NCI-H2081 treated with DMSO at 0.1 percent for 48 hours (cell line): ENCODE data around the gene MBP.

ENCODE experiments used
- DNase-seq: peaks from one replicate; lab custom pipeline; 2025; lab: John Stamatoyannopoulos, UW

Gene MBP

DNA sequence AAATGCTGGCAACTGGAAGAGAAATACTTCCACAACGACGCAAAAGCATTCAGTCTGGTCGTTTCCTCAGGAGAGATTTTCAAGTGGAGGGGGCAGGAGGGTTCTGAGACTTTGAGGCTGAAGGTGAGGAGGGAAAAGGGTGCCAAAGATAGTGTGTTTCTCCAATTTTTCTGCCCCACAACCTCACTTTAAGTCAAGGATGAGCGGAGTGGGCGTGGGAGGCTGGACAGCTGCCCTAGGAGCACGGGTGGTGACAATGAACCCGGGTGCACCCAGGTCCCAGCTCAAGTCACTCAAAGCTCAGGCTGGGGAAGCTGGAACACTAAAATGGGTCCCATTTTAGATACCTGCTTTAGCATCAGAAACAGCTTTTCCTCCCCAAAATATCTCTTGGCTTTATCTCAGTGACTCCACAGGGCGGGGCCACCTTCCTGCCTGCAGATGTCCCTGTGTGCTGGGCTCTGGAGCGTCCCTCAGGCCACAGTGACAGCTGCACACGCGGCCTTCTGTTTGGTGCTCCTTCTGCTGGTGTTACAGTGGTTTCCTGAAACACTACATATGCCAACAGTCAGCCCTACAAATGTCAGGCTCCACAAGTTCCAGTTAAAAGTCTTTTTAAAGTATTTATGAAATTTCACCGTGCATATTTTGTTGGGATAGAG lies 1.4 kb upstream of the MBP start:
- DNase-seq = no peak

DNA sequence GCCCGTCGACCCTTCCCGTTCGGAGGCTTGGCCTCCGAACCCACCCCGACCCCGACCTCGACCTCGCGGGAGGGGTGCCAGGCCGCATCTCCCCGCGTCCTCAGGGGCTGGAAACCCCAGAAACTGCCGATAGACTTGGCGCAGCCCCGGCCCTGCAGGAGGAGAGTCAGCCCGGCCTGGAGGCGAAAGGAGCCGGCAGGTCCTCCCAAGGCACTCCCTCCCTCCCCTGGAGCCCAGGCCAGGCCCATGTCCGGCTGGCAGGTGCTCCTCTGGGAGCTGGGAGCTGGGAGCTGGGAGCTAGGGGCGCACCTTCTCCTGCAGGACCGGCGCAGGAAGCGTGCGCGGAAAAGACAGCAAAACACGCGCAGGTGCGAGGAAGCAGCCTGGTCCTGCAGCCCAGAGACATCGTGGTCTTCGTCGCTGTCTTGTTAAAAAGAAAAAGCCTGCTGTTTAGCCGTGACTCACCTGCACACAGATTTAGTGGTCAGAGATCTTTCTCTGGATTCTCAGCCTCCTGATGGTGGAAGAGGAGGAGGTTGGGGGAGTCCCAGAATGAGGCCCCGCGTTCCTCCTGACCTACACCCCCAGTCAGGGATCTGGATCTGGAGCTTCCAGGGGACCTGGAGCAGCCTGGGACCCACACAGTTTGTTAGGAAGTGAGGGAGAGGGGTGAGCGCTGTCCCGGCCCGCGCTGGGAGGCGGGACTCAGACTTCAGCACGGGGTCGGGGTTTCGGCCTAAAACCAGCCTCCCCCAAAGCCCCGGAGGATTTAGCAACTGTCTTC lies 660 bp upstream of the MBP start:
- DNase-seq = no peak

DNA sequence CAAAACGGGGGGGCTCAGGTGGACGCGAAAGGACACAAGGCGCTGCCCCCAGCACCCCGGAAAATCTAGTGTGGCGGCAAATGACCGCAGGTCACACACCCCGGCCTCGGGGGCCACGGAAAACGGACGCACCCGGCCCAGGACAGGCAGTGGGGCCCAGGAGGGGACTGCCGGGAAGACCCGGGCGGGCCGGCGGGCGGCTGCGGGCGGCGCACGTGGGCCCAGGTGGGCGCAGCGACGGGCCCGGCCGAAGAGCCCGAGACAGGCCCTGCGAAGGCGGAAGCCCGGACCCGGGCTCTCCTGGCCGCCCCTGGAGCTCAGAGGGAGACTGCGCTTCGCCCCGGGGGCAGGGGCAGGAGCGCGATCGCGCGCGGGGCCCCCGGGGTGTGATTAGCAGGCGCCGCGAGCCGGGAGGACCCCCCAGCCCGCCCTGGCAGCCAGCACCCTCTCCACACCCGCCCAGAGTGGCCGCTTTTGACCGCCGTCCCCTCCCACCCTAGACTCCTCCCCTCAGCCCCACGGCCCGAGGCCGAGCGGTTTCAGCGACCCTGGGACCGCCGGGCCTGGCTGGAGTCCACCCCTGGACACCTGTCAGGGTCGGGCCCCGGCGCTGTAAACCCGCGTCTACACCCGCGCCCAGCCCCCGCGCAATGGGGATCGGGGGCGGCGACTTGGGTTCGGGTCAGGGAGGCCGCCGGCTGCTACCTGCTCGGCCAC lies 773 bp downstream of the MBP start:
- DNase-seq = no peak

DNA sequence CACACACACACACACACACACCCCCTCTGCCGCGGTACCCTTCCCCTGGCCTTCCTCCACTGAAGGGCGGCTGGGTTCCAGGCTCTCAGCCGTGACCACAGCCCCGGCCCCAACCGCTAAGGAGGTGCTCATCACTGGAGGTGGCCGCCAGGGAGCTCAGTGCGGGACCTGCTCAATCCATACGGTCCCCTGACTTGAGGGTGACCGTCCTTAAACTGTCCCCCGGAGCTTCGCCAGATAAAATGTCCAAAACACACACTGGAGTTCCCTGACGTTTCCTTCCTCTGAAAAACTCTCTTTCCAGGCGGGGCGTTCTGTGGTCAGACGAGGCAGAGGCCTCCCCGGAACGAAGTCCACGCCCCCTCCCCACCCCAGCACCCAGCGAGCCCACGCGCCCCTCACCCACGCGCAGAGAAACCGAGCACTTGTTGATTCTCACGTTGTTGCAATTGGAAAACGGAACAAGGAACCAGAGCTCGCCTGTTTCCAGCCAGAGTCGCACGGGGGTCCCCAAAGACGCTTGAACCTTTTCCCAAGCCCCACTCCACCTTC lies 1.4 kb downstream of the MBP start:
- DNase-seq = no peak

- no peak for DNase-seq
These were observed 2.1 kb downstream of the MBP start for GRCh38 chr18:77130229-77131099.

DNA sequence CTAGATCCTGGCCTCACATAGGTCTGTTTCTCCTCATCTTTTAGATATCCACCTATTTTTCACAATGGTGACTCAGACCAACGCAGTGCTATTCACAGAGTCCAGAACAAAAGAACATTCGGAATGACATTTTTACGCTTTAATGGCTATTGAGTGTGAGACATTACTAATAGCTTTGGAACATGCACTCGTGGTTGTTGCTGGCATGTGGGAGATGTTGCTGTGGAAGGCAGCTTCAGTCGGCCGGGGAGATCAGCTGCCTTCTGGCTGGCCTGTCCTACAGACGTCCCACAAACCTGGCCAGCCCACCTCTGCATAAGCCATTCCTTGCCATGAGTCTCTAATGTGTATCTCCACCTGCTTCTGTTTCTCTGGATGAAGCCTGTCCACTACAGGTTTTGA lies 3.4 kb downstream of the MBP start:
- DNase-seq = no peak

GRCh38 chr18:77127769-77128671 lies 4.6 kb downstream of the MBP start:
- DNase-seq = peak; percentile 23

DNA sequence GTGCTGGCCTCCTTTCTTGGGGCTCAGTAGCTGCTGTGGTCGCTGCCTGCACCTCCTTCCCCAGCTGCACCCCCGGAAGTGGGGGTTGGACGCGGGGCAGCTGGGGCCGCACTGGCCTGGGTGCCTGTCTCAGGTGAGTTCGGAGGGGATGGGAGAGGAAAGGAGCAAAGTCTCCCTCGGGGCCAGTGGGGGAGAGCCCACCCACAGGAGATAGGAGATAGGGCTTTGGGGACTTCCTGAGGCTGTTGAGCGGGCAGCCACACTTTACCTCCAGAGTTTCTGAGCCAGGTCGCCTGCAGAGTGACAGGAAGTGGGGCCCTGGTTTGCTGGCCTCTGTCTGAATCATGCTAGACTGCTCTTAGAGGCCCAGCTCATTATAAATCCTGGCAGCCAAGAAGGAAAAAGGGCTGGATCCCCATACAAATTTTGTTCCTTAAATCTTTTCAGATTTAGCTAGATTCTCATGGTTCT lies 8.1 kb downstream of the MBP start:
- DNase-seq = no peak

DNA sequence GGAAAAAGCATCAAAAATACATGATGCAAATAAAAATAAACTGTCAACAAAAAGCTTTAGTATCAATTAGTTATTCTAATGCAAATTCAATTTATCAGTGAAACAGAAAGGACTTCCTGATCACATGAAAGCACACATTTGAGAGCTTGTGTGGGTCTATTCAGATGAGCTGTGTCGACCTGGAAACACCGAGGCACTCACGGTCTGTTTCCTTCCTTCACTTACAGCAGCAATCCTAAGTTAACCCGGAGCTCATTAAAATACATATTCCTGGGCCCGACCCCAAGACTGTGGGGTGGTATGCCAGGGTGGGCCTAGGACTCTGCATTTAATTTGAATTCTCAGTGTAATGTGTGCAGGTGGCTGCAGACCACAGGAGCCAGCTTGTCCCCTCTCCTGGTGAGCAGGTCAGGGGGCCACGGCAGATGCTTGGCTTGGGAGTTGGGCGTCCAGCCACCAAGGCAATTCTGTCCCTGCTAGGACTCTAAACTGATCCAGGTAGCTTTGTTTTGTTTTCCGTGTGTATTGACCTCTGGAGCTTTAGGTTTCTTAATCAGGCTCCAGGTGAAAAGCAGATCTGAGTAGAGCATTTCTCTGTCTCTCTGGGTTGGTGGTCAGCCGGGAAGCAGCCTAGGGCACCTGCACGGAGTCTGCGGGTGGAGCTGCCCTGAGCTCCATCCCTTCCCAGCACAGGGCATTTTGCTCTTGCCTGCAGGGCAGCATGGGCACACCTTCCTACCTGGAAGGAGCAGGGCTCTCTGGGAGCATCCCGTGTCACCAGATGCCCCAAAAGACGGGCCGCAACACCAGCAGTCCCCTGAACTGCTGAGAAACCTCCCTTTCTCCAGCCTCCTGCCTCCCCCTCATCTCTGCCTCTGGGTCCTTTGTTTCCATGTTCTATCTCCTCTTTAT lies 9.0 kb downstream of the MBP start:
- no peak for DNase-seq

DNA sequence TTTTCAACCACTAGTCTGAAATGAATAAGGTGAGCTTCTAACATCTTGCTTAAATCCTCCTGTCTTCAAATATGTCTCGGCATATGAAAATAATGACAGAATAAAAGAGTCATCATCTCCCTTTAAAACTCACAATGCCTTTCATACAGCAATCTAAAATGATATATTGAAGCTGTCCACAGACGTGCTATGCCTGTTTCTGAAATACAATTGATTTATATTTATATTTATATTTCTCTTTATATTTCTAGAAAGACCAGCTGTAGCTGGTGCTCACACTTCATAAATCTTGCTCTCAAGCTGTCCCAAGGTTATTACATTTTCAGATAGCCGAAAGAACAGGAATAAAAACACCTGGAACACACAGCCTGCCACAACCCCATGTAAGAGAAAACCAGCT lies 11.1 kb downstream of the MBP start:
- DNase-seq = no peak

- no peak for DNase-seq
These were observed 12.6 kb downstream of the MBP start for GRCh38 chr18:77119851-77120491.

GRCh38 chr18:77119101-77119850 lies 13.3 kb downstream of the MBP start:
- no peak for DNase-seq

DNA sequence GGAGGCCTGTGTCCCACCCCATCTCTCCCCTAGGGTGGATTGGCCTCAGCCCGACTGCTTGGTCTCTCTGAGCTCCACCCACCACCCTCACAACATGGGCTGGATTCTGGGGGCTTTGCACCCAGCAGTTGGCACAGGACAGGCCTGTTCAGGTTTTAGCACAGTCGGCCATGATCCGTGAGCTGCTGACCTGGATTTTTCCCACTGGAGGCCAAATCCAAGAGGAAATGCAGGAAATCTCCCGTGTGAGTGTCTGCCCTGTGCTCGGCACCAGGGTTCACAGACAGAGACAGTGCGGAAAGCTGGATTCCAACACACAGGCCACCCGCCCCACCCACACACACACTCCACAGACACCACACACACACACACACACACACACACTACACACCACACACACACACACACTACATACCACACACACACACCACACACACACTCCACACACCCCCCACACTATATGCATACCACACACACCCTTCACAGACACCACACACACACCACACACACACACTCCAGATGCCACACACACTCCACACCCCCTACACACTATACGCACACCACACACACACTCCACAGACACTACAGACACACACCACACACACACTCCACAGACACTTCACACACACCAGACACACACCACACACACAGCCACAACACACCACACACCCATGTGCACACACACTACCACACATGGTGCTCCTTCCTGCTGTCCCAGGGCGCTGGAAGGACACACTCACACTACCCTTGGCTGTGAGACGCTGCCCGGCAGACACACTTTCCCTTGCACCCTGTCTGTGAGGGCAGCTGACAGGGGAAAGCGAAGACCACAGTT lies 14.1 kb downstream of the MBP start:
- no peak for DNase-seq

GRCh38 chr18:77116201-77117080 lies 16.1 kb downstream of the MBP start:
- no peak for DNase-seq

DNA sequence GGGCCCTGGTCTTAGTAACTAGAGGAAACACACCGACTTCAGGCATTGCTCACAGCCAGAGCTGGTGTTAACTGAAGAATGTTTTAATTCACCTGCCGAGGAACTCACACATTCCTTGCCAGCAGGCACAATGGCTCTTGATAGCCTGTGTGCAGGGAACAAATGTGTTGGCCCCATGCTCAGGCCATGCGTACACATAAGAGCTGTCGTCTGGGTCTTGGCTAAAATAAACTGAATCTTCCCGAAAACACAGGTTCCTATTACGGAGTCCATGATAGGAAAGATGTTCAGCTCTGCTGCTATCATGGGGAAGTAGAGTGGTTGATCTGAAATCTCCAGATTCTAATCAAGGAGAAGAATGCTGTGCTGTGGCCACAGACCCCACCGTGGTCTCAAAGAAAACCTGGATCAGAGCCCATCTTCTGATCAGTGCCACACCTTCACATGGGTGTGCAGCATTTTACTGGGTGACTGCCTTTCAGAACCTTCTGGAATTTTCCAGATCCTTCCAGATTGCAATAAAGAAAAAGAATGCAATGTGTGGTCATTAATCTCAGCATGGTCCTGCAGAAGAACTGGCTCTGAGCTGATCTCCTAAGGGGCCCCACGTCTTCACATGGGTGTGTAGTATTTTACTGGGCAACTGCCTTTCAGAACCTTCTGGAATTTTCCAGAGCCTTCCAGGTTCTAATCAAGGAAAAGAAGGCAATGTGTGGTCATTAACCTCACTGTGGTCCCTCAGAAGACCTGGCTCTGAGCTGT lies 17.2 kb downstream of the MBP start:
- DNase-seq = no peak
